Measurements from ENCODE around the gene EPSTI1. TPM values are rescaled to one million over a fixed set of nuclear protein-coding genes. Genes with fewer than 3 reads are reported as not detected.

EPSTI1 gene
- polyA plus RNA-seq, 1 donor from 2014 or later = not detected

GRCh38 chr13:42873081-42873480, 119.0 kb downstream of the EPSTI1 start:
- no peak overlapping the region for H3K27ac ChIP-seq (ENCODE audit: low read length)

DNA sequence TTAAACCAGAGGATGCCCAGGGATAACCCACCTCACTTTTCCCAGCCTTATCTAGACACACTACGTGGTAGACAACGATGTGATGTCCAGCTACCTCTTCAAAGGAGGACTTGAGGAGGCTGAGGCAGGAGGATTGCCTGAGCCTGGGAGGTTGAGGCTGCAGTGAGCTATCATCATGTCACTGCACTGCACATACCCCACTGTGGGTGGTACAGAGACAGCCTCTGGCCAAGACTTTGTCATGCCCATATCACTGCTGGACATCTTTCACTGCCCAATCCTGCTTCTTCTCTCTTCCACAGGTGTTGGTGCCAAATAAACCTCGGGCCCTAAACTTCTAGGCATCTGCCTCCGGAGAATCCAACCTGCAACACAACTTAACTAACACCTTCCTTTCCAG, 124.8 kb downstream of the EPSTI1 start:
- no peak overlapping the region for H2AFZ ChIP-seq (ENCODE audit: low read depth, low read length)
- TF ChIP-seq RAD21 (conservative IDR thresholded peaks at IDR 0.05) = no peak
- no peaks in the 10 kb centered on the region for H3K36me3 ChIP-seq (ENCODE audit: insufficient read depth, low read length)
- no peaks in the 10 kb centered on the region for H4K20me1 ChIP-seq (ENCODE audit: insufficient read depth)
- H3K9me3 ChIP-seq (ENCODE audit: low read length) = no peaks in the 10 kb centered on the region
- H3K9ac ChIP-seq (ENCODE audit: low read length) = no peak overlapping the region
- H3K9me2 ChIP-seq (ENCODE audit: insufficient read depth, low read length) = no peaks in the 10 kb centered on the region
- H3K4me3 ChIP-seq (ENCODE audit: low read length) = no peak overlapping the region
- no peaks in the 10 kb centered on the region for H3F3A ChIP-seq (ENCODE audit: insufficient read depth, low read length, poor library complexity, severe bottlenecking)
- no peaks in the 10 kb centered on the region for H3K79me2 ChIP-seq (replicated peaks; ENCODE audit: insufficient read depth, low read length)
- H3K4me2 ChIP-seq (ENCODE audit: low read length) = no peak overlapping the region
- no peaks in the 10 kb centered on the region for H3K27me3 ChIP-seq (ENCODE audit: insufficient read depth, low read depth, low read length)
- no peak overlapping the region for H3K27ac ChIP-seq (ENCODE audit: low read length)

More at GRCh38 chr13:42873081-42873480, 119.0 kb downstream of the EPSTI1 start:
- no peaks in the 10 kb centered on the region for H3K9me2 ChIP-seq (ENCODE audit: insufficient read depth, low read length)
- H3K36me3 ChIP-seq (ENCODE audit: insufficient read depth, low read length) = no peaks in the 10 kb centered on the region
- H3K79me2 ChIP-seq (replicated peaks; ENCODE audit: insufficient read depth, low read length) = no peaks in the 10 kb centered on the region
- H3K9ac ChIP-seq (ENCODE audit: low read length) = no peak overlapping the region
- no peaks in the 10 kb centered on the region for H4K20me1 ChIP-seq (ENCODE audit: insufficient read depth)
- H3K4me3 ChIP-seq (ENCODE audit: low read length) = no peak overlapping the region
- no peak overlapping the region for H3K4me2 ChIP-seq (ENCODE audit: low read length)
- TF ChIP-seq POLR2AphosphoS5 (IDR thresholded peaks at IDR 0.05) (no peak), CTCF (IDR thresholded peaks at IDR 0.05; ENCODE audit: poor library complexity, severe bottlenecking) (no peak), TAF1 (IDR thresholded peaks at IDR 0.05; ENCODE audit: low read depth) (no peak), EZH2 (IDR thresholded peaks at IDR 0.05; ENCODE audit: borderline replicate concordance, insufficient read depth, low read length, poor library complexity, severe bottlenecking) (no peak), MXI1 (conservative IDR thresholded peaks at IDR 0.05; ENCODE audit: poor library complexity, severe bottlenecking) (no peak), RAD21 (conservative IDR thresholded peaks at IDR 0.05) (no peak), EP300 (conservative IDR thresholded peaks at IDR 0.05; ENCODE audit: poor library complexity, severe bottlenecking) (no peak), SMC3 (conservative IDR thresholded peaks at IDR 0.05; ENCODE audit: poor library complexity) (no peak)
- TF ChIP-seq, protein P1, sequence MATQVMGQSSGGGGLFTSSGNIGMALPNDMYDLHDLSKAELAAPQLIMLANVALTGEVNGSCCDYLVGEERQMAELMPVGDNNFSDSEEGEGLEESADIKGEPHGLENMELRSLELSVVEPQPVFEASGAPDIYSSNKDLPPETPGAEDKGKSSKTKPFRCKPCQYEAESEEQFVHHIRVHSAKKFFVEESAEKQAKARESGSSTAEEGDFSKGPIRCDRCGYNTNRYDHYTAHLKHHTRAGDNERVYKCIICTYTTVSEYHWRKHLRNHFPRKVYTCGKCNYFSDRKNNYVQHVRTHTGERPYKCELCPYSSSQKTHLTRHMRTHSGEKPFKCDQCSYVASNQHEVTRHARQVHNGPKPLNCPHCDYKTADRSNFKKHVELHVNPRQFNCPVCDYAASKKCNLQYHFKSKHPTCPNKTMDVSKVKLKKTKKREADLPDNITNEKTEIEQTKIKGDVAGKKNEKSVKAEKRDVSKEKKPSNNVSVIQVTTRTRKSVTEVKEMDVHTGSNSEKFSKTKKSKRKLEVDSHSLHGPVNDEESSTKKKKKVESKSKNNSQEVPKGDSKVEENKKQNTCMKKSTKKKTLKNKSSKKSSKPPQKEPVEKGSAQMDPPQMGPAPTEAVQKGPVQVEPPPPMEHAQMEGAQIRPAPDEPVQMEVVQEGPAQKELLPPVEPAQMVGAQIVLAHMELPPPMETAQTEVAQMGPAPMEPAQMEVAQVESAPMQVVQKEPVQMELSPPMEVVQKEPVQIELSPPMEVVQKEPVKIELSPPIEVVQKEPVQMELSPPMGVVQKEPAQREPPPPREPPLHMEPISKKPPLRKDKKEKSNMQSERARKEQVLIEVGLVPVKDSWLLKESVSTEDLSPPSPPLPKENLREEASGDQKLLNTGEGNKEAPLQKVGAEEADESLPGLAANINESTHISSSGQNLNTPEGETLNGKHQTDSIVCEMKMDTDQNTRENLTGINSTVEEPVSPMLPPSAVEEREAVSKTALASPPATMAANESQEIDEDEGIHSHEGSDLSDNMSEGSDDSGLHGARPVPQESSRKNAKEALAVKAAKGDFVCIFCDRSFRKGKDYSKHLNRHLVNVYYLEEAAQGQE (IDR thresholded peaks at IDR 0.05; ENCODE audit: borderline replicate concordance) = no peak
- H2AFZ ChIP-seq (ENCODE audit: low read depth, low read length) = no peak overlapping the region
- H3K27me3 ChIP-seq (ENCODE audit: insufficient read depth, low read depth, low read length) = no peaks in the 10 kb centered on the region
- H3F3A ChIP-seq (ENCODE audit: insufficient read depth, low read length, poor library complexity, severe bottlenecking) = no peaks in the 10 kb centered on the region
- H3K9me3 ChIP-seq (ENCODE audit: low read length) = no peaks in the 10 kb centered on the region

GRCh38 chr13:42865768-42866102, 126.3 kb downstream of the EPSTI1 start:
- no peak for TF ChIP-seq POLR2AphosphoS5 (IDR thresholded peaks at IDR 0.05)
- no peak for TF ChIP-seq EZH2 (IDR thresholded peaks at IDR 0.05; ENCODE audit: borderline replicate concordance, insufficient read depth, low read length, poor library complexity, severe bottlenecking)
- H3K79me2 ChIP-seq (replicated peaks; ENCODE audit: insufficient read depth, low read length) = no peaks in the 10 kb centered on the region
- no peak overlapping the region for H2AFZ ChIP-seq (ENCODE audit: low read depth, low read length)
- H3K9me2 ChIP-seq (ENCODE audit: insufficient read depth, low read length) = no peaks in the 10 kb centered on the region
- no peak overlapping the region for H3K27ac ChIP-seq (ENCODE audit: low read length)
- H3K9ac ChIP-seq (ENCODE audit: low read length) = no peak overlapping the region
- H3F3A ChIP-seq (ENCODE audit: insufficient read depth, low read length, poor library complexity, severe bottlenecking) = no peaks in the 10 kb centered on the region
- H3K36me3 ChIP-seq (ENCODE audit: insufficient read depth, low read length) = no peaks in the 10 kb centered on the region
- no peak overlapping the region for H3K4me2 ChIP-seq (ENCODE audit: low read length)
- H4K20me1 ChIP-seq (ENCODE audit: insufficient read depth) = no peaks in the 10 kb centered on the region
- no peaks in the 10 kb centered on the region for H3K9me3 ChIP-seq (ENCODE audit: low read length)
- H3K4me3 ChIP-seq (ENCODE audit: low read length) = no peak overlapping the region
- H3K27me3 ChIP-seq (ENCODE audit: insufficient read depth, low read depth, low read length) = no peaks in the 10 kb centered on the region
